K562 (cell line): ENCODE measurements around the gene HMBS. TPM values are rescaled to one million over a fixed set of nuclear protein-coding genes. Genes with fewer than 3 reads are reported as not detected.
A peak's percentile ranks its signal among the peaks of the same experiment; 100 is the strongest.

Experiments used
- ATF7 ChIP-seq: fragments of 450-650 bp; IDR thresholded peaks from 2 replicates; pipeline ENCODE4 v1.7.1; 2014; ENCODE audit warnings: mild to moderate bottlenecking, moderate library complexity
- CBFA2T3 ChIP-seq: fragments of 450-650 bp; IDR thresholded peaks from 2 replicates; pipeline ENCODE4 v1.6.1; 2017
- CC2D1A ChIP-seq: fragments of 450-650 bp; IDR thresholded peaks from 2 replicates; pipeline ENCODE4 v1.6.1; 2017; ENCODE audit warnings: mild to moderate bottlenecking
- CXXC5 ChIP-seq: fragments of 250-450 bp; sonication (Bioruptor Pico); IDR thresholded peaks from 2 replicates; pipeline ENCODE4 v1.8.0; 2022; ENCODE audit warnings: inconsistent platforms, mild to moderate bottlenecking, moderate library complexity
- E2F3 ChIP-seq: fragments of 250-450 bp; sonication (Bioruptor Pico); IDR thresholded peaks from 2 replicates; pipeline ENCODE4 v1.4.0; 2020; ENCODE audit warnings: mild to moderate bottlenecking
- HDAC3 ChIP-seq: fragments of 450-650 bp; IDR thresholded peaks from 2 replicates; pipeline ENCODE4 v1.6.1; 2018; ENCODE audit warnings: borderline replicate concordance, mild to moderate bottlenecking, moderate library complexity; ENCODE audit not compliant: partially characterized antibody
- KLF1 ChIP-seq: fragments of 450-650 bp; IDR thresholded peaks from 2 replicates; pipeline ENCODE4 v1.6.1; 2016; ENCODE audit warnings: missing genetic modification characterization, missing compliant biosample characterization
- NR2C2 ChIP-seq, 2 experiments: fragments of 200-800 bp in 1 of 2; sonication (Bioruptor generic) in 1 of 2; sonication (generic) in 1 of 2; formaldehyde crosslinking in 1 of 2; IDR thresholded peaks; 2 replicates each; pipeline versions ENCODE4 v1.6.1 to v1.8.0; 2016 to 2022; ENCODE audit warnings: mild to moderate bottlenecking in 1 of 2, missing compliant biosample characterization in 1 of 2, missing genetic modification characterization in 1 of 2, missing genetic modification reagents in 1 of 2
- RAD21 ChIP-seq, 2 experiments: fragments of 250-450 bp in 1 of 2; fragments of 450-650 bp in 1 of 2; sonication (Bioruptor Pico) in 1 of 2; formaldehyde crosslinking in 1 of 2; IDR thresholded peaks in 1 of 2; conservative IDR thresholded peaks in 1 of 2; 2 replicates each; pipeline versions ENCODE4 v1.4.0 to v1.8.0; 2020 to 2022; ENCODE audit warnings: mild to moderate bottlenecking in 2 of 2, moderate library complexity in 1 of 2
- RBM17 ChIP-seq: fragments of 200-400 bp; formaldehyde crosslinking; IDR thresholded peaks from 2 replicates; pipeline ENCODE4 v1.6.1; 2017; ENCODE audit warnings: low read depth, mild to moderate bottlenecking, low read length, borderline replicate concordance
- TCF3 ChIP-seq: sonication (generic); formaldehyde crosslinking; IDR thresholded peaks from 2 replicates; pipeline ENCODE4 v1.4.0; 2020; ENCODE audit warnings: mild to moderate bottlenecking, missing genetic modification reagents
- TEAD4 ChIP-seq, 2 experiments: sonication (generic) in 1 of 2; formaldehyde crosslinking in 1 of 2; IDR thresholded peaks; 2 replicates each; pipeline versions ENCODE4 v1.6.1 to v1.8.0; 2012 to 2022; ENCODE audit warnings: borderline replicate concordance in 1 of 2, inconsistent platforms in 1 of 2, low read length in 1 of 2, mild to moderate bottlenecking in 1 of 2, missing genetic modification reagents in 1 of 2
- ZBTB7A ChIP-seq: IDR thresholded peaks from 2 replicates; pipeline ENCODE4 v1.6.1; 2011; ENCODE audit warnings: low read depth, mild to moderate bottlenecking, low read length, moderate library complexity, borderline replicate concordance; ENCODE audit not compliant: control insufficient read depth
- polyA plus RNA-seq, 8 experiments: library from polyadenylated mRNA; depleted of rRNA in 4 of 8; stranded (reverse) in 5 of 8; unstranded in 3 of 8; fragments of >200 nt; fragmentation: Nextera tagmentation in 2 of 8; fragmentation: Illumina TruSeq in 1 of 8; extraction: Ambion mirVana in 2 of 8; extraction: Trizol in 1 of 8; gene quantifications; 2 replicates each; pipeline versions ENCODE4 v1.2.1 to v1.2.3, GENCODE V29; 2011 to 2014; ENCODE audit warnings: inconsistent platforms in 1 of 8, missing spikeins in 1 of 8
- total RNA-seq, 7 experiments: library from RNA; depleted of rRNA in 6 of 7; stranded (reverse); fragments of >200 nt in 6 of 7; fragmentation: Illumina TruSeq in 2 of 7; extraction: Trizol in 2 of 7; gene quantifications; 2 replicates each; pipeline versions ENCODE4 v1.2.1 to v1.2.3, GENCODE V29; 2011 to 2021; ENCODE audit warnings: low replicate concordance in 1 of 7
- TF ChIP-seq, protein P1 (sequence below): fragments of 450-650 bp; IDR thresholded peaks from 2 replicates; pipeline ENCODE4 v1.7.0; 2016; ENCODE audit warnings: borderline replicate concordance
- TF ChIP-seq, protein P2 (sequence below): fragments of 250-450 bp; sonication (Bioruptor Pico); IDR thresholded peaks from 2 replicates; pipeline ENCODE4 v1.9.0; 2021; ENCODE audit warnings: mild to moderate bottlenecking, inconsistent platforms
- TF ChIP-seq, protein P3 (sequence below): fragments of 450-650 bp; IDR thresholded peaks from 2 replicates; pipeline ENCODE4 v1.6.1; 2017; ENCODE audit warnings: antibody characterized with exemption, mild to moderate bottlenecking

Gene HMBS
- total and polyA plus RNA-seq, 9 of the 15 experiments (the other 6 are each of a cell fraction or from before 2014, with no cell fraction given) = 56.9 to 385 (median 286) TPM

GRCh38 chr11:119084663-119085436, at the start of gene HMBS (continued):
- TF ChIP-seq, protein P1, sequence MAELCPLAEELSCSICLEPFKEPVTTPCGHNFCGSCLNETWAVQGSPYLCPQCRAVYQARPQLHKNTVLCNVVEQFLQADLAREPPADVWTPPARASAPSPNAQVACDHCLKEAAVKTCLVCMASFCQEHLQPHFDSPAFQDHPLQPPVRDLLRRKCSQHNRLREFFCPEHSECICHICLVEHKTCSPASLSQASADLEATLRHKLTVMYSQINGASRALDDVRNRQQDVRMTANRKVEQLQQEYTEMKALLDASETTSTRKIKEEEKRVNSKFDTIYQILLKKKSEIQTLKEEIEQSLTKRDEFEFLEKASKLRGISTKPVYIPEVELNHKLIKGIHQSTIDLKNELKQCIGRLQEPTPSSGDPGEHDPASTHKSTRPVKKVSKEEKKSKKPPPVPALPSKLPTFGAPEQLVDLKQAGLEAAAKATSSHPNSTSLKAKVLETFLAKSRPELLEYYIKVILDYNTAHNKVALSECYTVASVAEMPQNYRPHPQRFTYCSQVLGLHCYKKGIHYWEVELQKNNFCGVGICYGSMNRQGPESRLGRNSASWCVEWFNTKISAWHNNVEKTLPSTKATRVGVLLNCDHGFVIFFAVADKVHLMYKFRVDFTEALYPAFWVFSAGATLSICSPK = no peak
- TF ChIP-seq, protein P2, sequence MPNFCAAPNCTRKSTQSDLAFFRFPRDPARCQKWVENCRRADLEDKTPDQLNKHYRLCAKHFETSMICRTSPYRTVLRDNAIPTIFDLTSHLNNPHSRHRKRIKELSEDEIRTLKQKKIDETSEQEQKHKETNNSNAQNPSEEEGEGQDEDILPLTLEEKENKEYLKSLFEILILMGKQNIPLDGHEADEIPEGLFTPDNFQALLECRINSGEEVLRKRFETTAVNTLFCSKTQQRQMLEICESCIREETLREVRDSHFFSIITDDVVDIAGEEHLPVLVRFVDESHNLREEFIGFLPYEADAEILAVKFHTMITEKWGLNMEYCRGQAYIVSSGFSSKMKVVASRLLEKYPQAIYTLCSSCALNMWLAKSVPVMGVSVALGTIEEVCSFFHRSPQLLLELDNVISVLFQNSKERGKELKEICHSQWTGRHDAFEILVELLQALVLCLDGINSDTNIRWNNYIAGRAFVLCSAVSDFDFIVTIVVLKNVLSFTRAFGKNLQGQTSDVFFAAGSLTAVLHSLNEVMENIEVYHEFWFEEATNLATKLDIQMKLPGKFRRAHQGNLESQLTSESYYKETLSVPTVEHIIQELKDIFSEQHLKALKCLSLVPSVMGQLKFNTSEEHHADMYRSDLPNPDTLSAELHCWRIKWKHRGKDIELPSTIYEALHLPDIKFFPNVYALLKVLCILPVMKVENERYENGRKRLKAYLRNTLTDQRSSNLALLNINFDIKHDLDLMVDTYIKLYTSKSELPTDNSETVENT (CRISPR knock-in tag) = 0 out of 2 replicates have a peak, but pooled peaks have one; percentile 70
- TF ChIP-seq ATF7 (peak; percentile 82), RAD21 (CRISPR knock-in tag; conservative IDR thresholded peaks at IDR 0.05 in 1 of 2, IDR thresholded peaks at IDR 0.05 in 1 of 2) (0 out of 4 replicates have a peak, but pooled peaks of 1 of the 2 experiments have one; percentile 6), E2F3 (CRISPR knock-in tag) (peak; percentile 84), CBFA2T3 (peak; percentile 20; the same call in 1 of the 2 replicates), NR2C2 (CRISPR knock-in tag; IDR thresholded peaks at IDR 0.05) (no peak), NR2C2 (tag; IDR thresholded peaks at IDR 0.05) (peak; percentile 82), KLF1 (peak; percentile 58; the same call in 1 of the 2 replicates), TEAD4 (IDR thresholded peaks at IDR 0.05; ENCODE audit: low read length) (0 out of 2 replicates have a peak, but pooled peaks have one; percentile 32), TEAD4 (CRISPR knock-in tag; IDR thresholded peaks at IDR 0.05; ENCODE audit: borderline replicate concordance) (no peak), TCF3 (no peak), RBM17 (no peak), HDAC3 (no peak), ZBTB7A (no peak), CC2D1A (0 out of 2 replicates have a peak, but pooled peaks have one; percentile 4), CXXC5 (CRISPR knock-in tag) (peak; percentile 79)
- TF ChIP-seq, protein P3, sequence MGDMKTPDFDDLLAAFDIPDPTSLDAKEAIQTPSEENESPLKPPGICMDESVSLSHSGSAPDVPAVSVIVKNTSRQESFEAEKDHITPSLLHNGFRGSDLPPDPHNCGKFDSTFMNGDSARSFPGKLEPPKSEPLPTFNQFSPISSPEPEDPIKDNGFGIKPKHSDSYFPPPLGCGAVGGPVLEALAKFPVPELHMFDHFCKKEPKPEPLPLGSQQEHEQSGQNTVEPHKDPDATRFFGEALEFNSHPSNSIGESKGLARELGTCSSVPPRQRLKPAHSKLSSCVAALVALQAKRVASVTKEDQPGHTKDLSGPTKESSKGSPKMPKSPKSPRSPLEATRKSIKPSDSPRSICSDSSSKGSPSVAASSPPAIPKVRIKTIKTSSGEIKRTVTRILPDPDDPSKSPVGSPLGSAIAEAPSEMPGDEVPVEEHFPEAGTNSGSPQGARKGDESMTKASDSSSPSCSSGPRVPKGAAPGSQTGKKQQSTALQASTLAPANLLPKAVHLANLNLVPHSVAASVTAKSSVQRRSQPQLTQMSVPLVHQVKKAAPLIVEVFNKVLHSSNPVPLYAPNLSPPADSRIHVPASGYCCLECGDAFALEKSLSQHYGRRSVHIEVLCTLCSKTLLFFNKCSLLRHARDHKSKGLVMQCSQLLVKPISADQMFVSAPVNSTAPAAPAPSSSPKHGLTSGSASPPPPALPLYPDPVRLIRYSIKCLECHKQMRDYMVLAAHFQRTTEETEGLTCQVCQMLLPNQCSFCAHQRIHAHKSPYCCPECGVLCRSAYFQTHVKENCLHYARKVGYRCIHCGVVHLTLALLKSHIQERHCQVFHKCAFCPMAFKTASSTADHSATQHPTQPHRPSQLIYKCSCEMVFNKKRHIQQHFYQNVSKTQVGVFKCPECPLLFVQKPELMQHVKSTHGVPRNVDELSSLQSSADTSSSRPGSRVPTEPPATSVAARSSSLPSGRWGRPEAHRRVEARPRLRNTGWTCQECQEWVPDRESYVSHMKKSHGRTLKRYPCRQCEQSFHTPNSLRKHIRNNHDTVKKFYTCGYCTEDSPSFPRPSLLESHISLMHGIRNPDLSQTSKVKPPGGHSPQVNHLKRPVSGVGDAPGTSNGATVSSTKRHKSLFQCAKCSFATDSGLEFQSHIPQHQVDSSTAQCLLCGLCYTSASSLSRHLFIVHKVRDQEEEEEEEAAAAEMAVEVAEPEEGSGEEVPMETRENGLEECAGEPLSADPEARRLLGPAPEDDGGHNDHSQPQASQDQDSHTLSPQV = peak; percentile 89
